Omental fat pad (tissue), 4 donors: ENCODE measurements around the gene NFATC1. TPM values are rescaled to one million over a fixed set of nuclear protein-coding genes. Genes with fewer than 3 reads are reported as not detected.
A peak's percentile ranks its signal among the peaks of the same experiment; 100 is the strongest.

Experiments
- ATAC-seq: fragments of 150-250 bp; one replicate; pipeline ENCODE4 v1.9.1; 2016; ENCODE audit warnings: mild to moderate bottlenecking, moderate library complexity; ENCODE audit not compliant: low FRiP score
- DNase-seq: peaks from one replicate; pipeline ENCODE4 v3.0.0-alpha.2; 2019; ENCODE audit warnings: low spot score
- total RNA-seq, 4 donors: library from RNA; depleted of rRNA; stranded (reverse); fragments of >200 nt; gene quantifications; one replicate each; pipeline ENCODE4 v1.1.0, GENCODE V29; 2016
- TF ChIP-seq, protein P1 (sequence below), 3 donors: fragments of 450-650 bp; IDR thresholded peaks; one replicate each; pipeline ENCODE4 v1.5.1; 2016 to 2017; ENCODE audit warnings: antibody characterized with exemption in 3 of 3, mild to moderate bottlenecking in 3 of 3, moderate library complexity in 2 of 3

NFATC1 gene
- total RNA-seq, 4 donors from 2014 or later, result 10.7 to 57.4 (median 19.1) TPM

DNA sequence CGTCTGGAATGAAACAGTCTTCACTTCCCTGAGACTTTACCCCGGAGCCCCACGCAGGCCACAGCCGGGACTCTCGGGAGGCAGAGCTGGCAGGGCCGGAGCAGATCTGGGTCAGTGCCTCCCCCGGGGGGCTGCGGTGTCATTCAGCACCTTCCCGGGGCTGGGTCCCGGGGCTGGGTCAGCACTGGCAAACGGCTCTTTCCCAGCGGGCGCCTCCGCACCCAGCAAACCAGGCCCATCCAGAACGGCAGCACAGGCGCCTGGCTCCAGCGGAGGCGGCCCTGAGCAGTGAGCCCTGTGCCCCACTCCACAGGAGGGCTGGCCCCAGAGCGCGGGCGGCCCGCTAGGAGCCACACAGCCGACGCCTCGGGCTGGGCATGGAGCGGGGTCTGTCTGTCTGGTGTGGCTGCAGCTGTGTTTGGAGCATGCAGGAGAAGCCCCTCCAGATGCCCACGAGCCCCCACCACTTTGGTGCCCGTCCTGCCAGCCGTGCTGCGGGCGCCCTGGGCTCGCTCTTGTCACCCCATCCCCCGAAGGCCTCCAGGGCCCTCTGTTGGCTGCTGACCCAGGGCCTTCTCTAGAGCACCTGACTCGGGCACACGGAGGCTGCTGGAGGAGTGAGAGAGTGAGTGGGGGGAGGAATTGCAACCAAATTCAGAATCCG, 151.8 kb downstream of the NFATC1 start:
- TF ChIP-seq, protein P1, sequence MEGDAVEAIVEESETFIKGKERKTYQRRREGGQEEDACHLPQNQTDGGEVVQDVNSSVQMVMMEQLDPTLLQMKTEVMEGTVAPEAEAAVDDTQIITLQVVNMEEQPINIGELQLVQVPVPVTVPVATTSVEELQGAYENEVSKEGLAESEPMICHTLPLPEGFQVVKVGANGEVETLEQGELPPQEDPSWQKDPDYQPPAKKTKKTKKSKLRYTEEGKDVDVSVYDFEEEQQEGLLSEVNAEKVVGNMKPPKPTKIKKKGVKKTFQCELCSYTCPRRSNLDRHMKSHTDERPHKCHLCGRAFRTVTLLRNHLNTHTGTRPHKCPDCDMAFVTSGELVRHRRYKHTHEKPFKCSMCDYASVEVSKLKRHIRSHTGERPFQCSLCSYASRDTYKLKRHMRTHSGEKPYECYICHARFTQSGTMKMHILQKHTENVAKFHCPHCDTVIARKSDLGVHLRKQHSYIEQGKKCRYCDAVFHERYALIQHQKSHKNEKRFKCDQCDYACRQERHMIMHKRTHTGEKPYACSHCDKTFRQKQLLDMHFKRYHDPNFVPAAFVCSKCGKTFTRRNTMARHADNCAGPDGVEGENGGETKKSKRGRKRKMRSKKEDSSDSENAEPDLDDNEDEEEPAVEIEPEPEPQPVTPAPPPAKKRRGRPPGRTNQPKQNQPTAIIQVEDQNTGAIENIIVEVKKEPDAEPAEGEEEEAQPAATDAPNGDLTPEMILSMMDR (IDR thresholded peaks at IDR 0.05), result no peak
- no peak for DNase-seq
- no peak for ATAC-seq

DNA sequence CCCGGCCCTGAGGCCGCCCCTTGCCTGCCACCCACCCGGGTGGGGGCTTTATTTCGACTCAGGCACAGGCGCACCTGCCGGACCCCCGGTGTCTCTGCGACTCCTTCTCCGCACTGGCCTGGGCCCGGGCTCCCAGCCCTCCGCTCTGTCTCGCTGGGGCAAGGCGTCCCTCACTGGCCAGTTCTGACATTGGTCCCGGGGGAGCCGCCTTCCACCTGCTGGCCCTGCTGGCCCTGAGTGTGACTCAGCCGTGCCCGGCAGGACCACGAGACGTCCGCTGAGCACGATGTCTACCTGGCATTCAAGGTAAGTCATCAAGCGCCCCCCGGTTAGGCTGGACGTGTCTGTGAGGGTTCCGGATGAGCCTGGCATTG, 152.3 kb downstream of the NFATC1 start:
- TF ChIP-seq, protein P1 (IDR thresholded peaks at IDR 0.05), result no peak
- DNase-seq (no peak), ATAC-seq (no peak)

DNA sequence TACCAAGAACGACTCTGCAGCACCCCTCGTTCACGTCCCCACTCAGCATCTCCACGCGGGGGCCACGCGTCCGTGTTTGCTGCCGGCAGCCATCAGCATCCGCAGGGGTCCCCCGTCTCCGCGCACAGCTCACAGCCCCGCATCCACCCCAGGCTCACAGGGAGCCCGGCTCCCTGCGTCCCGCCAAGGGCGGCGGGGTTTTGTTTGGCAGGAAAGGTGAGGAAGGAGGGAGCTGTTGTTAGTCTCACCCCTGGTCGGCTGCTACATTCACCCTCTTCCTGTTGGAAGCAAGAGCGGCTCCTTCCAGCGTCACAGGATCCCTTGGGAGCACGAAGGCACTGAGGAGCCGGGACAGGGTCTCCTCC, 152.9 kb downstream of the NFATC1 start:
- DNase-seq (no peak), ATAC-seq (no peak)
- TF ChIP-seq, protein P1 (IDR thresholded peaks at IDR 0.05), result no peak

DNA sequence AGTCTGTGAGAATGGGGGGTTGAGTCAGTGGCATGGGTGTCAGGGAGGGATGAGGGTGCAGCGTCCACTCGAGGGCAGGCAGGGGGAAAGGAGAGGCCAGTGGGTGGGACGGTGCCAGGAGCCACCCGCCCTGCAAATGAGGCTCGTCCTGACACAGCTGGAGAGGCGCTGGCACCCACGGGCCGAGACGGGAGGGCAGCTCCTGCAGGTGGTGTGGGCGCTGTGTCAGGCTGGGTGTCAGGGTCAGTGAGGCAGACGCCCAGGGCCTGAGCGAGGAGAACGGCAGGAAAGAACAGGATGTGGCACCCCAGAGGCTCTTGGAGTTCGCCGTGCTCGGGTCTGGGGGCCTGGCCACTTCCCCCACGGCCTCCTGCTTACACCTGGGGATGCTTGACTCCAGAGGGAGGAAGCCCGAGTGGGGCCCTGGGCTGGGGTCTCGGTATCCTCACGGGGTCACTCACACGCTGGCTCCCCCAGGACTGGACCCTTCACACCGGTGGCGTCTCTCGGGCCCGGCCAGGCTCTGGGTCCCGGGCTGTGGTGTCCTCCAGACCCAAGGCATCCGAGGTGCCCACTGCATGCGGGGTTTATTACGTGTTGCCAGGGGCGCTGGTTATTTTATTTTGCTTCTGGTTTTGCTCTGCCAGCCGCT, 153.4 kb downstream of the NFATC1 start:
- DNase-seq (no peak), ATAC-seq (peak; percentile 38)
- TF ChIP-seq, protein P1 (IDR thresholded peaks at IDR 0.05), result no peak

DNA sequence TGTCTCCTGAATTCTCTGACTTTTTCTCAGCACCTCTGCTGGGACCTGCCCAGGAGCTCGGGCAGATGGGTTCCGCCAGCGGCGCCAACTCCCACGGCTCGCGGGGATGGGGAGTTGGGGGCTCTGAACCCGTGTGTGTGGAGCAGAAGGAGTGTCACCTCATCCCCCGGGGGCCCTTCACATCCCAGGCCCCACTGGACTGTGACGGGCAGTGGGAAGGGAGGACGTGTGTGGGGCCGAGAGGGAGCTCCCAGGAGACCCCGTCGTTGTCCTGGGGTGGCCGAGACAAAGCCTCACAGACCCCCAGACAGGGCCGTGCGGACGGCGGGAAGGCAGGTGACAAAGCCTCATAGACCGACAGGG, 153.9 kb downstream of the NFATC1 start:
- TF ChIP-seq, protein P1 (IDR thresholded peaks at IDR 0.05), result no peak
- DNase-seq, result no peak
- ATAC-seq, result no peak

DNA sequence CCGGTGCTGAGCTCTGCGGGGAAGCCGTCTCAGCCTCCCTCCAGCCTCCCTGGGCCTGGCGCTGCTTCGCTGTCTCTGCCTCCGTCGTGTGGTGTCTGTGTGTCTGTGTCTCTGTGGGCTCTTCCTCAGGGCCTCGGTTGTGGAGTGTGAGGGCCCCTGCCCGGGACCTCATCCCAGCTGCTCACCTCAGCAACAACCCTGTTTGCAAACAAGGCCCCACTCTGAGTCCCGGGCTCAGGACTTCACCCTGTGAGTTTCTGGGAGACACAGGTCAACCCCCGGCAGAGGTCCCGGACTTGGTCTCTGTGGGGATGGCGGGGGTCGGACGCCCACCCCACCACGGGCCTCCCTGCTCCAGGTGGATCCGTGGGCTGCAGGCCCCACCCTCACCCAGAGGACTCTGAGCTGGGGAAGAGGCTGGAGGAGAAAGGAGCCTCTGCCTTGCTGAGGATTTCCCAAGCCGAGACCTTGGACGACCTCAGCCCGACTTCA, 156.5 kb downstream of the NFATC1 start:
- DNase-seq (no peak), ATAC-seq (no peak)
- TF ChIP-seq, protein P1 (IDR thresholded peaks at IDR 0.05), result no peak

DNA sequence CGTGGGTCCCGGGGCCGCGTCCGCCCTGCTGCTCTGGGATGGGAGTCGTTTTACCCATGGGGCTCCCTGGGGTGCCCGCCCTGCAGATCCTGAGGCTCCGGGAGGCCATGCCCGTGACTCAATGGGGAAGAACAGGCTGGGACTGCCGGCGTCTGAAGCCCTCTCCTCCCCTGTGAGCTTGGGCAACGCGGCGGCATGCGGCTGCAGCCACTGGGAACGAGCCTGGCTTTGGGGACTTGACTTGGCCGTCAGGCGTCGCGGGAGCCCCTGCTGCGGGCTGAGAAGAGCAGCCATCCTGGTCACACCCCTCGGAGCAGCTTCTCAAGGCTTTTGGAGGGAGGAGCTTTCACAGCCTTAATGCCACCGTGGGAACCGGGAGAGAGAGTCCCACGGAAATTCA, 157.0 kb downstream of the NFATC1 start:
- DNase-seq (no peak), ATAC-seq (no peak)
- TF ChIP-seq, protein P1 (IDR thresholded peaks at IDR 0.05), result no peak
